ENCODE results near the gene UTY. TPM values are rescaled to one million over a fixed set of nuclear protein-coding genes. Genes with fewer than 3 reads are reported as not detected.

UTY gene
- polyA plus RNA-seq, 2 donors: 4.0 TPM; not detected in 1

DNA sequence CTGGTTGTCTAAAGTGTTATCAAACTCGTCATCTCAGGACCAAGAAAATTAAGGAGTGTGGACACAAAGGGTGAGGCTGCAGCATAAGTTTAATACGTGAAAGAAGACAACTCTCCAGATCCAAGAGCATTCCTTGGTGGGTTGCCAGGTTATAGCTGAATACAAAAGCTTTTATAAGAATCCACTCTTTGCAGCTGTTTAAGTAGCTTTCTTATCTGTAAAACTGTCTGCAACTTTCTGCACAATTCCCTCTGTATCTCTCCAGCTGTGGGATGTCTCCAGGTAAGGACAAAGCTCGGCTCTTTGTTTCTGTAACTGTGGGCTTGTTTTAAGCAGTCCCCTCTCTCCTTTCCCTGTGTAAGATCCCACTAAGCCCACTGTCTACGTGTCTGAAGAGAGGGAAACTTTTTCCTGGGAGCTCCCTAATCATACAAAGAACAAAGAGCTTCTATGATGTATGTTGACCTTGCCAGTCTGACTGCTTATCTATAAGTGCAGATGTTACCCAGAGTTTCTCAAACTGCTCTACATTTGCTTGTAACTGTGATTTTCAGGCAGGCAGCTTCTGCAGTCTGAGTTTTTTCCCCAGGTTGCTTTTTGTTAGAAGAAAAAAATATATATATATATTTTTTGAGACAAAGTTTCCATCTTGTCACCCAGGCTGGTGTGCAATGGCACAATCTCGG is 268.7 kb downstream of the UTY start:
- no peaks in the 10 kb centered on the region for H3K4me1 ChIP-seq (ENCODE audit: control insufficient read depth in 2 of 2, insufficient read depth in 2 of 2, low read length in 1 of 2)
- no peaks in the 10 kb centered on the region for H3K9me3 ChIP-seq (ENCODE audit: control insufficient read depth in 2 of 2, insufficient read depth in 1 of 2, low read depth in 1 of 2, low read length in 1 of 2)
- H3K27ac ChIP-seq (ENCODE audit: low read depth in 2 of 2, low read length in 1 of 2): no peak overlapping the region
- WGBS, 2 donors: 23 to 34% methylated on average over 3 to 5 of the region's 5 CpGs
- H3K4me3 ChIP-seq (ENCODE audit: low read depth in 1 of 2, low read length in 2 of 2): no peak overlapping the region
- no peaks in the 10 kb centered on the region for H3K36me3 ChIP-seq (ENCODE audit: control insufficient read depth in 2 of 2, insufficient read depth in 2 of 2, low read length in 1 of 2)
- no peaks in the 10 kb centered on the region for H3K27me3 ChIP-seq (ENCODE audit: control insufficient read depth in 1 of 2, insufficient read depth in 2 of 2, low read length in 2 of 2)

DNA sequence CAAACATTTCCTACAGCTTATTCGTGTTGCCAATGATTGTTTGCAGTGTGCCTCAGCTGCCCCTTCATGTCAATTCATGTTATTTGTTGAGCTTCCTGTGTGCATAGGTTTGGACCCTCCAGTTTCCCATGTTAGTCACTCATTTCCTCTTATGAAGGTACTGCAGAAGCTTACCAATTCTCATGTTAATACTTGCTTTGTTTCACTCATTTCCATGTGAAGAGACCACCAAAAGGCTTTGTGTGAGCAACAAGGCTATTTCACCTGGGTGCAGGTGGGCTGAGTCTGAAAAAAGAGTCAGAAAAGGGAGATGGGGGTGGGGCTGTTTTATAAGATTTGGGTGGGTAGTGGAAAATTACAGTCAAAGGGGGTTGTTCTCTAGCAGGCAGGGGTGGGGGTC is 274.6 kb downstream of the UTY start:
- 29% methylated on average over 1 of the region's 1 CpG; no CpG with 5 or more reads in 1 of the 2 donors for WGBS, 2 donors

More for the DNA sequence above, 274.6 kb downstream of the UTY start:
- no peaks in the 10 kb centered on the region for H3K9me3 ChIP-seq (ENCODE audit: control insufficient read depth in 2 of 2, insufficient read depth in 1 of 2, low read depth in 1 of 2, low read length in 1 of 2)
- no peaks in the 10 kb centered on the region for H3K36me3 ChIP-seq (ENCODE audit: control insufficient read depth in 2 of 2, insufficient read depth in 2 of 2, low read length in 1 of 2)
- no peak overlapping the region for H3K27ac ChIP-seq (ENCODE audit: low read depth in 2 of 2, low read length in 1 of 2)
- H3K27me3 ChIP-seq (ENCODE audit: control insufficient read depth in 1 of 2, insufficient read depth in 2 of 2, low read length in 2 of 2): no peaks in the 10 kb centered on the region
- no peak overlapping the region for H3K4me3 ChIP-seq (ENCODE audit: low read depth in 1 of 2, low read length in 2 of 2)
- H3K4me1 ChIP-seq (ENCODE audit: control insufficient read depth in 2 of 2, insufficient read depth in 2 of 2, low read length in 1 of 2): no peaks in the 10 kb centered on the region

Other genes starting within 250 kb of the UTY start
- gene TMSB4Y, start 223.9 kb upstream of the UTY start, polyA plus RNA-seq: 1 to 10 TPM in 1 of 2 donors, not detected in 1; 2.7 TPM

All from esophagus (tissue), 2 donors.